Medulla oblongata (tissue), 1 donor: ENCODE data around the gene CD36.
A peak's percentile ranks its signal among the peaks of the same experiment; 100 is the strongest.

Source experiments
- DNase-seq: peaks from one replicate; pipeline ENCODE4 v3.0.0-alpha.2; 2015; ENCODE audit errors: extremely low spot score

CD36 gene

DNA sequence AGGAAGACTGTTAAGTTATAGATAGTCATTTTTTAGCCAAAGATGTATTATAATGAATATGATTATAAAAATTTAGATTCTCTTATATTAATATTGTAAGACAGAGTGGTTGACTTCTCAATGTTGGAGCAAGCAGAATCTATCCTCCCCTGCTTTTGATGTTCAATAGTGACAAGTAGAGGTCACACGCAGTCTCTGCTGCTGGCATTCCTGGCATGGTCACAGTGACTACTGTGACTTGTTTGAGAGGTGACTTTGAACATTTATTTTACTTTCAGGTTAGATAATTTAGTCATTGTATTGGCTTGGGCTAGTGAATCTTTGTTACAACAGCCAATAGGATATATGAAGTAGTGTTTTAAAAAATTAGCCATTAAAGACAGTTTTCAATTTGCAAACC is 13.7 kb upstream of the CD36 start:
- no peak for DNase-seq

DNA sequence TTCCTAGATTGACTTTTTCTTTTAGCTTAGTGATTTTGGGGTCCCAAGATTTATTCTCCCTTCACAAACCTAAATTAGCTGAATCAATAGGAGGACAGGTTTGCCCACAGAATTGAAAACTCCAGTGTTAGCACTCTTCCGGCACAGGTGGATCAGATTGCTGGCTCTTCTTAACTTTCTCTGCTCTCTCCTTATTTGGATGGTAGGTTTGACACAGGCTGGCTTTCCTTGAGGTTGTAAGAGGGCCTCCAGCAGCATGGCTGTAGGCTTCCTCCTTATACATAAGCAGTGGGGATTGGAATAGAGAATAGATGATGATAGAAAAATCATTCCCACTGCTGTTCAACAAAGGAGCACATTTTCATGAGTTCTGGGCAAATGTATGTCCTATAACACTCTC is 9.4 kb upstream of the CD36 start:
- no peak for DNase-seq

DNA sequence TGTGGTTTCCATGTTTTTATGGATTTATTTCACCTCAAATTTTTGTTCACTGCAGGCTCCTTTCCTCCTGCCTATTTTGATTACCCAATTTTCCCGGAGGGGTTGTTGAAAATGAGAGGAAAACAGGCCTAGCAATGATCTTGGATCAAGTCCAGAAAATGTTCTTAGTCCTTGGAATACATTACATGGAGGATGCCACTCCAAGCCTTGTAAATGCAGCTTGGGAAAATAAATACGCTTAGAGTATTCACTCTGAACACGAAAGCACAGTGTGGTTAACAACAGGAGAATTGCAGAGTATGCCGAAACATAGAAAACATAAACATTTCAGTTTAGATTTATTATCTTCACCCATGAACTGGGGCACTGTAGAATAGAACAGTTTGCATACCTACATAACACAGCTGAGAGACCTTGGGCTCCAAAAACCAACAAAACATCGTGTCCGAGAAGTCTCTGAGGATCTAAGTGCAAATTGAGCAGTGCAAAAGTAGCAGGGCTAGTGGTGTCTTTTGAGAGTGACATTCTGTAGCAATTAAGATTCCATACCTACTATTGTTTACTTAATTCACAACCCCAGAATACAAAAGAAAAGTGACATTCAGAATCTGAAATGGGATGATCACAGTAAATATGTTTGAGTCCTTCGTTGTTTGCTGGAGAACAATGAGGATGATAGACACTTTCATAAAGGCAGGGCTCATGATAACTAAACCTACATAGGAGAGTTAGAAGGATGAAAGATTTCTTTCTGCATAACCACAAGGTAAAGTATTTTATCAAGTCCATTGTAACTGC is 7.6 kb upstream of the CD36 start:
- no peak for DNase-seq

DNA sequence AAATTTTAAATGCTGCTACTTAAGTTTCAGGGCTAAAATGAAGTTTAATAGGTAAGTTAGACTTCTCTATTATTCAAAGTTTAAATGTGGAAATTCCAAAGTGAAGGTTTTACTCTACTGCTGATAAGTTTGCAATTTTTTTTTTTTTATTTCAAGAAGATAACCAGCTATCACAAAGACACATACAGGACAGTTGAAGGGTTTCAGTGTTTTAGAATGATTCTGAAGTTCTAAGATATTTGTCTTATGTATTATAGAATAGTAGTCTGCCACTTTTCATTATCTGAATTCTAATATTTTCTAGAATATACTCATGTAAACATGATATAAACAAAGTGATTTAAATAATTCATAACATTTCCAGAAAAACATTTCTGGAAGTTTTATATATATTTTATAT is 7.0 kb upstream of the CD36 start:
- no peak for DNase-seq

- no peak for DNase-seq
These were observed 6.3 kb upstream of the CD36 start for GRCh38 chr7:80632139-80632538.

DNA sequence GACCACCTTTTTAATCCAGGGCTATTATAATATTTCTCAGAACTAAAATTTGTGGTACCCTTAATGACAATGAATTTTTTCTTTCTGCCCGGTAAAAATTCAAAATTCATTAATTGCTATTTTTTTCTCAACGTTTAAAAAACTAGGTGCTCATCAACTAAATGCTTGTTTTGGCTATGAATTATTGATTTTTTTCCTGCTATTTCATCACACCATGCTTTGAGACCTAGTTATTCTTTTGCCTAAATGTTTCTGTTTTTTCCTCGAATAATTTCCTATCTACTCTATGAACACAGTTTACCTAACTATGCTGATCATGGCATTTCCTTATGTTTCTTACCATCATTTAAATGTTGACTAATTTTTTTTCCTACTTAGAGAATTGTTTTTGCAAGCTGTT is 5.6 kb upstream of the CD36 start:
- no peak for DNase-seq

GRCh38 chr7:80634505-80634904 is 3.9 kb upstream of the CD36 start:
- DNase-seq, result peak; percentile 61

DNA sequence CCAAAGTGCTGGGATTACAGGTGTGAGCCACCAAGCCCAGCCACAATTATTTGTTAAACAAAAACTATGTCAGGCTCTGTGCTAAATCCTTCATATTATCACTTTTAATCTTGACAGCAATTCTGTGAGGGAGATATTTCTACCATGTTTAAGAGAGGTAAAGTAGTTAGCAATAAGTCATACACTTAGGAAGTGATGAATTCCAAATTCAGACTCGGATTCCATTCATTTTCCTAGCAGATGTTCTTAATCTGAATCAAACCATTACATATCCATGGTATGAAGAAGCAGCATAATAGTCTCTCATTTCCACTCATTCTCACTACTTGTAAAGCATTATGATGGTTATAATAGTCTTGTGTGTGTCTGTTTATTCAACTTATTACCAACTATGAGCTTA is 2.9 kb upstream of the CD36 start:
- no peak for DNase-seq

DNA sequence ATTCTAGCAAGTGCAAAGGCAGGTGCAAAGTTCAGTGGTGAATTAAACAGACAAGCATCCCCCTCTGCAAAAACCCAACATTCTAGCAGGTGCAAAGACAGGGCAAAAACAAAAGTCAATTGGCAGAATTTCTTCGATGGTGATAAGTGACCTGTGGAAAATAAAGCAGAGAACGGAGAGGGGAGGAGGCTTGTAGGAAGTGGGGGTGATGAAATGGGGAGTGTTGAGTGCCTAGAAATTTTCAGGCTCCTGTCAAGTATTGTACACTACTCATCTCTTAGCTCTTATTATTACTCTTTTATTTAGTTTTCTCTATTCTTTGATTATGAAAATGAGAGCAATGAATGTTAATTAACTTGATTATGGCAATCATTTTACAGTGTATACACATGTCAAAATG is 2.4 kb upstream of the CD36 start:
- no peak for DNase-seq

DNA sequence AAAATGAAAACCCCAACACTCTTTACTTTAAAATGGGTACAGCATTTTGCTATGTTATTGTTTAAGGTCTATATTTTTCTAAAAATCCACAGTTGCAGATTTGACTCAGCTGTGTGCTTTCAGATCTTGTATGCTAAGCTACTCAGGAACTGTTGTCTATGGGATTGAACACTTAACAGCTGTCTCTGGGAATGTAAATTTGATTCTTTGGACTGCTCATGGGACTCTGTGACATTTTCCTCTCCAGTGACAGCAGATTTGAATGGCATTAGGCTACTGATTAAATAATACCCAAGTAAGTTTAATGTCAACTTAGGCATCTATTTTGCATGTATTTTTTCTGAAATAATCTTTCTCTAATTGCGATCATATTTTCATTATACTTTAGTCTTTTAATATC is 1.7 kb upstream of the CD36 start:
- DNase-seq, result no peak

DNA sequence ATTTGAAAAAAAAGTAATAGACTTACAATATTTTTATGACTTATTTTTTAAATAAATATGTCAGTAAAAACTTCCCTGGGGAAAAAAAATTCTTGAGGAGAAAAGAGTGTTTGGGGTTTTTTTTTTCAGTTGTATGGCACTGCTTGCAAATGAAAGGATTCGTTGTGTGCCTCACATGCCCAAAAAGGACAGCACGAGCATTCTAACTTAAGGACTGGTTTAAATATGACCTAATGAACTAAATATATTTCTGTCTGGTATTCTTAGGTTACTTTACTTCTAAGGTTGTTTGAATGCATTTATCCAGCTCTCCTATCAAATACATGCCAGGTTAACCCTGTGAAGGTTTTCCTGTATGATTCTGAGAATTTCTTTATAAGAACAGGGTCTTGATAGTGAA is 988 bp upstream of the CD36 start:
- DNase-seq, result no peak

- no peak for DNase-seq
These were observed 569 bp downstream of the CD36 start for GRCh38 chr7:80639011-80639410.

GRCh38 chr7:80640846-80641245 is 2.4 kb downstream of the CD36 start:
- no peak for DNase-seq

DNA sequence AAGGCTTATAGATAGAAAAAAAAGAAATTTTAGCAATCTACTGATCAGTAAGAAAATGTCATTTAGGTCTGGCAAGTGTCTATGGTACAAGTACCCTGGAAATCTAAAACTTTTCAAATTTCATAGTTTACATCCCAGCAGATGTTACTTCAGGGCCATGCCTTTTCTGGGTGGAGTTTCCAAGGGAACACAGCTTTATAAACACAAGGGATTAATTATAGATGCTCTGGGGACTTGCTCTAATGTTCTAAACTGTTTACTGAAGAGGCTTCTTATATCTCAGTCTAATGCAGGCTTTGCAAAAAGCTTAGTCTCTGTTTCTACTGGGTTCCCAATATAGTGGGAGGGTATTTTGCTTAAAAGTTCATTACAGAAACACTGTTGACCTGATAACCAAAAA is 3.1 kb downstream of the CD36 start:
- no peak for DNase-seq

- no peak for DNase-seq
These were observed 4.4 kb downstream of the CD36 start for GRCh38 chr7:80642871-80643270.

GRCh38 chr7:80643336-80643915 is 5.0 kb downstream of the CD36 start:
- DNase-seq, result no peak

DNA sequence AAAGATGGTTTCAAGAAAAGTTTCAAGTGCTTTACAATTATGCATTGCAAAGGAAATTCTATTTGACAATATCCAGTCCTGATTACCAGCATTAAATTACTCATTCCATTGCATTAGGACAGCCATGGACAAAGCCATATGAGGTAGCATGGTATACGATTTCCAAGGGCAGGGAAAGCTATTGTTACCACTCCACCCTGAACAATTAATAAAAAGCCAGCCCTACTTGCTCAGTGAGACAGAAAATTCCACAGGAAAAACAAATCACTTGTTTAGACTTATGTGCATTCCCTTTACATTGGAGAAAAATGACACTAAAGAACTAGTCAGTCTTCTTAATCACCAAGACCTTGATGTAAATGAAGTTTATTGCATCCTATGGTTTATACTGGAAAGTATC is 5.6 kb downstream of the CD36 start:
- no peak for DNase-seq

DNA sequence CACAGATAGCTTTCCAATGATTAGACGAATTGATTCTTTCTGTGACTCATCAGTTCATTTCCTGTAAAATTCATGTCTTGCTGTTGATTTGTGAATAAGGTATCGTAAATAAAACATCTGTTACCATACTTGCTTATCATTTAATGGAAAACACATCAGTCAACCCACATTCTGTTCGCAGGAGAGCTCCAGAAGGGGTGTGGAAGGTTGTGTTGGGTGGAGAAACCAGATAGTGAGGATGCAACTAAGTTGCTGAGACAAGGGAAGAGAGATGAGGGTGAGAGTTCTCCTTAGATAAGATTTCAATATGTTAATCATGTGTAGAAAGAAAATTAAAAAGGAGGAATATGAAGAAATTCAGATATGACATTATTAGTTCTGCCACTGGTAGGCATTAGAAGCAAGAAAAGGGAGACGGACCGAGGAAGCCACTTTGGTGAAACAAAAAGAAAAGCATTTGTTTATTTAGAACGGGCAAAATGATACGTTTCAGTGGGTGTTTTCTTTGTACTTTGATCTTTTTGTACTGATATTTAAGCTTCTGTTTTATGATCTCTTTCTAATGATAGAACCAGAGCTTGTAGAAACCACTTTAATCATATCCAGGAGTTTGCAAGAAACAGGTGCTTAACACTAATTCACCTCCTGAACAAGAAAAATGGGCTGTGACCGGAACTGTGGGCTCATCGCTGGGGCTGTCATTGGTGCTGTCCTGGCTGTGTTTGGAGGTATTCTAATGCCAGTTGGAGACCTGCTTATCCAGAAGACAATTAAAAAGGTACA is 7.8 kb downstream of the CD36 start:
- DNase-seq, result no peak

GRCh38 chr7:80647436-80647835 is 9.0 kb downstream of the CD36 start:
- no peak for DNase-seq

GRCh38 chr7:80648031-80648600 is 9.7 kb downstream of the CD36 start:
- DNase-seq, result no peak

GRCh38 chr7:80649011-80649410 is 10.6 kb downstream of the CD36 start:
- no peak for DNase-seq

GRCh38 chr7:80650030-80650429 is 11.6 kb downstream of the CD36 start:
- no peak for DNase-seq

- DNase-seq, result no peak
These were observed 13.0 kb downstream of the CD36 start for GRCh38 chr7:80651471-80651870.
